GM12878 (cell line): Measurements from ENCODE around the gene TUBB. TPM values are rescaled to one million over a fixed set of nuclear protein-coding genes. Genes with fewer than 3 reads are reported as not detected.

Experiments used
- ATAC-seq: fragments of 200-7000 bp; cut with Tn5 transposase; 3 replicates; pipeline ENCODE4 v1.9.1; 2020; ENCODE audit warnings: mild to moderate bottlenecking, moderate library complexity
- BruUV-seq: library from RNA; stranded (reverse); fragments of 400-500 nt; replicated peaks from 2 replicates; lab custom pipeline; 2021; lab: Mats Ljungman, UMichigan
- CTCF ChIA-PET: fragments of 300-600 bp; sonication (Branson Sonifier 250); formaldehyde crosslinking; extraction: SDS; loops from one replicate; lab custom pipeline; 2021; ENCODE audit warnings: inconsistent platforms; lab: Yijun Ruan, JAX
- POLR2A ChIA-PET: fragments of 350-600 bp; formaldehyde crosslinking; extraction: SDS; loops from one replicate; lab custom pipeline; 2021; ENCODE audit warnings: inconsistent platforms; lab: Charles Lee
- RAD21 ChIA-PET: fragments of 300-600 bp; sonication (Branson Sonifier 250); formaldehyde crosslinking; loops from one replicate; lab custom pipeline; 2023; ENCODE audit warnings: antibody characterized with exemption; ENCODE audit not compliant: unreplicated experiment; lab: Charles Lee
- SMC1A ChIA-PET: fragments of 300-600 bp; sonication (Branson Sonifier 250); formaldehyde crosslinking; loops from one replicate; lab custom pipeline; 2023; ENCODE audit not compliant: unreplicated experiment, uncharacterized antibody; lab: Charles Lee
- DNase-seq: peaks from one replicate; pipeline ENCODE4 v3.0.0-alpha.2; 2011; ENCODE audit warnings: low read depth, low spot score
- FAIRE-seq: peaks from 3 replicates; lab custom pipeline; 2011; peaks lifted over from hg19 to GRCh38; lab: Jason Lieb, UNC
- H2AFZ ChIP-seq: 2 replicates; pipeline ENCODE4 v1.6.0; 2011; ENCODE audit warnings: low read depth, low read length, control low read depth; ENCODE audit not compliant: control insufficient read depth
- H3K27ac ChIP-seq: 2 replicates; pipeline ENCODE4 v1.5.1; 2011; ENCODE audit warnings: control low read depth; ENCODE audit not compliant: control insufficient read depth, insufficient read depth
- H3K27me3 ChIP-seq, 2 experiments: replicated peaks in 1 of 2; 2 replicates each; pipeline versions ENCODE4 v1.6.0 to v1.6.1; 2011; ENCODE audit warnings: low read length in 1 of 2; ENCODE audit not compliant: control insufficient read depth in 2 of 2, insufficient read depth in 2 of 2
- H3K36me3 ChIP-seq, 2 experiments: 2 replicates each; pipeline ENCODE4 v1.5.1; 2011; ENCODE audit warnings: low read length in 1 of 2; ENCODE audit not compliant: control insufficient read depth in 2 of 2, insufficient read depth in 2 of 2
- H3K4me1 ChIP-seq: 2 replicates; pipeline ENCODE4 v1.6.1; 2011; ENCODE audit warnings: mild to moderate bottlenecking, low read length, moderate library complexity, mixed read lengths; ENCODE audit not compliant: control insufficient read depth, insufficient read depth
- H3K4me2 ChIP-seq: 2 replicates; pipeline ENCODE4 v1.6.0; 2011; ENCODE audit warnings: control low read depth; ENCODE audit not compliant: control insufficient read depth, insufficient read depth
- H3K4me3 ChIP-seq: fragments of 200-600 bp; sonication (generic); 2 replicates; pipeline ENCODE4 v1.5.1; 2016
- H3K79me2 ChIP-seq: 2 replicates; pipeline ENCODE4 v1.6.0; 2011; ENCODE audit warnings: low read length; ENCODE audit not compliant: control insufficient read depth, insufficient read depth
- H3K9ac ChIP-seq: 2 replicates; pipeline ENCODE4 v1.8.0; 2011; ENCODE audit warnings: low read length, control low read depth, mixed read lengths; ENCODE audit not compliant: control insufficient read depth, insufficient read depth
- H3K9me3 ChIP-seq: replicated peaks from 3 replicates; pipeline ENCODE4 v1.5.1; 2011; ENCODE audit warnings: mild to moderate bottlenecking, low read length; ENCODE audit not compliant: control insufficient read depth, insufficient read depth
- H4K20me1 ChIP-seq: 2 replicates; pipeline ENCODE4 v1.6.0; 2011; ENCODE audit not compliant: control insufficient read depth, insufficient read depth
- NR2F1 ChIP-seq: fragments of 450-650 bp; conservative IDR thresholded peaks from 2 replicates; pipeline ENCODE4 v1.6.1; 2017; ENCODE audit warnings: mild to moderate bottlenecking
- POLR2AphosphoS5 ChIP-seq: IDR thresholded peaks from 2 replicates; pipeline ENCODE4 v1.6.1; 2011; ENCODE audit warnings: mild to moderate bottlenecking, low read length, inconsistent platforms
- SMAD5 ChIP-seq: IDR thresholded peaks from 2 replicates; pipeline ENCODE4 v1.6.1; 2016; ENCODE audit warnings: antibody characterized with exemption, low read depth
- TCF12 ChIP-seq: IDR thresholded peaks from 2 replicates; pipeline ENCODE4 v1.6.1; 2011; ENCODE audit warnings: low read depth, mild to moderate bottlenecking, low read length
- ZNF207 ChIP-seq: fragments of 450-650 bp; IDR thresholded peaks from 2 replicates; pipeline ENCODE4 v1.6.1; 2014; ENCODE audit warnings: antibody characterized with exemption, mild to moderate bottlenecking, borderline replicate concordance
- WGBS: methylation state at CpG from one replicate; pipeline ENCODE4 v1.1.6; 2016; ENCODE audit warnings: low lambda C conversion rate; ENCODE audit not compliant: insufficient replicate concordance, insufficient coverage; ENCODE audit errors: missing lambda C conversion rate; 5-methylcytosine and 5-hydroxymethylcytosine counted together
- in situ Hi-C: fragments of 300-500 bp; cut with MboI; formaldehyde crosslinking; loops from 9 replicates; pipeline ENCODE4 v1.14.3; 2018; ENCODE audit warnings: mixed read lengths
- intact Hi-C: fragments of 100-400 bp; cut with micrococcal nuclease; formaldehyde crosslinking; loops from one replicate; pipeline ENCODE4 v1.14.2; 2022; ENCODE audit not compliant: unreplicated experiment
- polyA plus RNA-seq, 11 experiments: library from polyadenylated mRNA; depleted of rRNA in 4 of 11; unstranded in 6 of 11; stranded (reverse) in 5 of 11; fragments of >200 nt; fragmentation: Nextera tagmentation in 4 of 11; fragmentation: Illumina TruSeq in 1 of 11; extraction: Ambion mirVana in 4 of 11; extraction: Trizol in 1 of 11; gene quantifications; 1 replicate in 1 of 11; 2 replicates in 10 of 11; pipeline versions ENCODE4 v1.2.1 to v1.2.3, GENCODE V29; 2011 to 2016; ENCODE audit warnings: inconsistent platforms in 2 of 11, missing spikeins in 2 of 11, low read depth in 1 of 11
- total RNA-seq, 4 experiments: library from RNA; depleted of rRNA in 3 of 4; stranded (reverse); fragments of >200 nt in 3 of 4; fragmentation: Illumina TruSeq in 1 of 4; extraction: Trizol in 1 of 4; gene quantifications; 2 replicates each; pipeline versions ENCODE4 v1.2.1 to v1.2.3, GENCODE V29; 2013 to 2021

The TUBB gene
- total and polyA plus RNA-seq, 10 of the 15 experiments (the other 5 are each of a cell fraction or from before 2014, with no cell fraction given), result 1,039 to 3,052 (median 1,656) TPM

DNA sequence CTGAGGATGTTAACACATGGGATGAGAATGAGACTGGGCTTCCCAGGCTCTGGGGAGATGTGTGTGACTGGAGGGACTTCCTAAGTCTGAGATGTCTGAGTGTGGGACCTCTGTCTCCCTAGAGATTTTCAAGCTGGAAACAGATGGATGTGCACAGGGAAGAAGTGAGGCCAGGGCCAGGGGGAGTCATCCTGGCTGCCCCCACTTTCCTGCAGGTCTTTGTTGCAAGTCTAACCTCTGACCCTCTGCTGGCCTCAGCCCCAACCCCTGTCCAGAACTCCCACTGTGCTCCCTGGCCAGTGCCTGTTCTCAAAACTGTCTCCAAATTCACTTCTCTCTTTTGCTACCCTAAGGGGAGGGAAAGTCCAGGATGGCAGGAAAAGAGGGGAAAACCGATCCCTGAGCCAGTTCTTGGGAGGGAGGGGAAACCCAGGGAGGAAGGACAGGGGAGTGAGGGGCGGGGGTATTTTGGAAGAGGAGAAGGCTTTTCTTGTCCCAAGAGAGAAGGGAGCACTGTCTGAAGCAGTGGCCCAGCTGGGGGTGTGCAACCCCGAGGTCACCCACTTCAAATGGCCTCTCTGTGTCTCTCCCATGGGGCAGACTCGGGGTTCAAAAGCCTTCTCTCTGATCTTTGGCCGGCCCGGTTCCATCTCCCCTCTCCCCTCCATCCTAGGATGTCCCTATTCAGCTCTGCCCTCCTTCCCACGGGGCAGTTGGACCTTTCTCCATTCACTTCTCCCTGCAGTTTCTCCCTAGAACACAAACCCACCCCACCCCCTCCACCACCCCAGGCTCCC lies 36.8 kb upstream of the TUBB start:
- POLR2A ChIA-PET, result interaction anchor here (0.9 to 9.5 kb wide), 3 partner anchors 37 to 71 kb away, joined by 3 to 200 read pairs (median 5); partner anchors contain the start of genes MDC1 and TUBB
- H2AFZ ChIP-seq, result no peak overlapping the region
- peak overlapping the region; percentile 89 for H3K4me2 ChIP-seq
- ATAC-seq (no peak), FAIRE-seq (no peak), DNase-seq (no peak)
- no peaks in the 10 kb centered on the region for H3K27me3 ChIP-seq
- peak overlapping the region; percentile 100 for H3K4me3 ChIP-seq
- H3K4me1 ChIP-seq, result peaks cover 12% of the 10 kb centered on the region
- peak overlapping the region; percentile 75 for H3K9ac ChIP-seq
- H4K20me1 ChIP-seq, result peaks cover 5% of the 10 kb centered on the region; the same call in 1 of the 2 replicates
- CTCF ChIA-PET, result interaction anchor here (1.5 to 9.5 kb wide), 2 partner anchors 42 to 137 kb away, joined by 5 to 487 read pairs; partner anchors contain the start of genes MDC1 and TUBB
- peak overlapping the region; percentile 94 for H3K27ac ChIP-seq
- peaks cover 97% of the 10 kb centered on the region for H3K79me2 ChIP-seq
- TF ChIP-seq TCF12 (no peak), NR2F1 (peak; percentile 40), SMAD5 (peak; percentile 8; the same call in 1 of the 2 replicates), ZNF207 (no peak), POLR2AphosphoS5 (0 out of 2 replicates have a peak, but pooled peaks have one; percentile 1)
- RAD21 ChIA-PET, result interaction anchor here (1.3 to 14.2 kb wide), 4 partner anchors 37 to 151 kb away, joined by 3 to 232 read pairs (median 106); partner anchors contain the start of genes MDC1 and TUBB
- TSS peak; percentile 30 for BruUV-seq
- 0% methylated on average over 5 of the region's 7 CpGs for WGBS
- intact Hi-C loops, result loop anchor here (5.0 kb wide), 2 partner anchors 144 to 194 kb away; no protein-coding TSS in a partner anchor
- peaks cover 0 to 9% of the 10 kb centered on the region in 2 experiments; a peak in 3 of 4 replicates for H3K36me3 ChIP-seq
- no peaks in the 10 kb centered on the region for H3K9me3 ChIP-seq
- SMC1A ChIA-PET, result interaction anchor here (11.3 kb wide), 1 partner anchor 41 kb away, joined by 265 read pairs; the partner anchor contains the start of genes MDC1 and TUBB
- in situ Hi-C loops, result loop anchor here (5.0 kb wide), 2 partner anchors 34 to 139 kb away; partner anchors contain the start of gene MDC1
